C4-2B (cell line): Measurements from ENCODE around the gene SGMS1.

Experiments used
- H3K27ac ChIP-seq: fragments of 450-650 bp; 2 replicates; pipeline ENCODE4 v1.5.1; 2017
- CTCF ChIP-seq: fragments of 450-650 bp; conservative IDR thresholded peaks from 2 replicates; pipeline ENCODE4 v1.5.1; 2017; ENCODE audit warnings: mild to moderate bottlenecking
- ZFX ChIP-seq: fragments of 450-650 bp; IDR thresholded peaks from 2 replicates; pipeline ENCODE4 v1.6.1; 2017

The SGMS1 gene

GRCh38 chr10:50601974-50602373 lies 21.8 kb downstream of the SGMS1 start:
- no peak overlapping the region; the same call in 1 of the 2 replicates for H3K27ac ChIP-seq
- TF ChIP-seq ZFX (no peak), CTCF (no peak)

GRCh38 chr10:50600831-50601477 lies 22.8 kb downstream of the SGMS1 start:
- no peak overlapping the region for H3K27ac ChIP-seq
- TF ChIP-seq CTCF (no peak), ZFX (no peak)

DNA sequence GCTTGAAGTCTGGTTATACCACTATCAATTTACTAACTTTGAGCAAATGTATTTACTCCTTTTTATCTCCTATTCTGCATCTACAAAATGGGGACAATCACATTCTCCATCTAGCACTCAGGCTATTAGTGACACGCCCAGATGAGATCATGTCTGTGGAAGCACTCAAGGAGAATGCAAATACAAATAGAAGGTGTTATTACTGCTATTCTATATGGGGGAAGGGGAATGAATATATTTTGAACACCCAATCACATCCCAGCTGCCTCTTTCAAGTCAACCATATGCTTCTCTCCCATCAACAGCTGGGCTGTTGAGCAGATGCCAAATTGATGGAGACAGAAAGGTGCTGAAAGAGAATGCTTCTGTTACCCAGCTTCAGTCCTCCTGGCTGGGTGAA lies 23.5 kb downstream of the SGMS1 start:
- TF ChIP-seq CTCF (no peak), ZFX (no peak)
- no peak overlapping the region for H3K27ac ChIP-seq

GRCh38 chr10:50596897-50597296 lies 26.9 kb downstream of the SGMS1 start:
- no peak for TF ChIP-seq CTCF
- TF ChIP-seq ZFX: no peak
- H3K27ac ChIP-seq: no peak overlapping the region

DNA sequence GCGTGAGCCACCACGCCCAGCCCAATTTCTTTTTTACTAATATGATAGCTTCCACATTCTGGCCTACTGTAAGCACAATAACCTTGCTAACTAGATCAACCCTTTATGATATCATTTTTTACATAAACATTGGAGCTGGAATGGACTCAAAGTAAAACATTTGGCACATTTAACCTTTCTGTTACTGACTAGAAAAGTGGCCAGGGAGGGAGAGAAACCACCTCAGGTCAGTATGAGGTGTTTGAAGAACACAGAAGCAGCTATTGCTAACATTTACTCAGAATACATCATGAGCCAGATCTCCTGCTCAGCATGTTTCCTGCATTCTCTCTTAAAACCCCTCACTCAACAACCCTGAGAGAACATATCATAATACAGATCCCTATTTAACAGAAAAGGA lies 27.3 kb downstream of the SGMS1 start:
- no peak overlapping the region for H3K27ac ChIP-seq
- TF ChIP-seq ZFX (no peak), CTCF (no peak)

- TF ChIP-seq ZFX (no peak), CTCF (no peak)
Measured at GRCh38 chr10:50595785-50596184, 28.0 kb downstream of the SGMS1 start.

DNA sequence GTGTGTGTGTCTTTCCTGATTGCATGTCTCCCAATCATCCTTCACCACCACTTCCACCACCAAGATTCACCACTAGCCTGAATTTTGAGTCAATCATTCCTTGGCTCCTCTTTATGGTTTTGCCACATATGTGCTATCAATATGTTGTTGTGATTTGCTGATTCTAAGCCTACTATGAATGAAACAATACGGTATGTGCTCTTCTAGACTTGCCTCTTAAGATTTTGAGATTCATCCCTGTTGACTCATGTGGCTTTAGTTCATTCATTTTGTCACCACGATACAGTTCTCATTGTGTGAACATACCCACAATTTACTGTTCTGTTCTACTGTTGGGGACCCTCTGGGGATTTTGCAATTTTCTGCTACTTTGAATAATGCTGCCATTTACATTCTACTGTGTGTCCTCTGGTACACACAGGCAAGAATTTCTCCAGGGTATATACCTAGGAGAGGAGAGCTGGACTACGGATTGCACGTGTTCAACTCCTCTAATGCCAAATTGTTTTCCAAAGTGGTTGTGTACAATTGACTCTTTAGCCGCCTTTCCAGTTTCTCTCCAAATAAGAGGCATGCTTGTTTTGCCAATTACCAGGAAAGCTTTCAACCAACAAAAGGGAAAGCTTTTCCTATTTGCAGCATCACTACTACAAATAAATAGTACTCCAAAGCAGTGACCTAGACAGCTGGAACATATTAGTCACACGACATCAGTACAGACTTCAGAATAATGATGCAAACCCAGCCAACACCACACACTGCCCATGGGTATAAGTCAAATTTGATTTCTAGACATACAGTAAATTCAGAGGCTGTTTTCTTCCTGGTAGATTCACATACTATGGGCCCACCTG lies 30.0 kb downstream of the SGMS1 start:
- TF ChIP-seq CTCF (no peak), ZFX (no peak)

More at GRCh38 chr10:50595785-50596184, 28.0 kb downstream of the SGMS1 start:
- H3K27ac ChIP-seq: no peak overlapping the region

More for the DNA sequence above, 30.0 kb downstream of the SGMS1 start:
- no peak overlapping the region for H3K27ac ChIP-seq
